HUES64 (cell line): ENCODE results near the gene COL11A2.

Experiments used
- H3K27ac ChIP-seq: 2 replicates; pipeline ENCODE4 v1.7.0; 2013; ENCODE audit warnings: low read depth, low read length, inconsistent platforms
- H3K27me3 ChIP-seq: 2 replicates; pipeline ENCODE4 v1.6.1; 2013; ENCODE audit warnings: mild to moderate bottlenecking, low read length; ENCODE audit not compliant: insufficient read depth
- H3K36me3 ChIP-seq: 2 replicates; pipeline ENCODE4 v1.6.1; 2013; ENCODE audit warnings: mild to moderate bottlenecking, low read length; ENCODE audit not compliant: insufficient read depth
- H3K4me1 ChIP-seq: 2 replicates; pipeline ENCODE4 v1.6.1; 2013; ENCODE audit warnings: mild to moderate bottlenecking, low read length, moderate library complexity; ENCODE audit not compliant: insufficient read depth
- H3K4me3 ChIP-seq: 2 replicates; pipeline ENCODE4 v1.5.1; 2013; ENCODE audit warnings: mild to moderate bottlenecking, low read length, moderate library complexity
- H3K9ac ChIP-seq: 2 replicates; pipeline ENCODE4 v1.6.1; 2013; ENCODE audit warnings: mild to moderate bottlenecking, low read depth, low read length
- H3K9me3 ChIP-seq: 2 replicates; pipeline ENCODE4 v1.6.1; 2013; ENCODE audit warnings: low read depth, low read length; ENCODE audit not compliant: insufficient read depth
- WGBS: fragments of 150-250, 120-280 bp; methylation state at CpG from one replicate; pipeline ENCODE4 v1.1.7; 2013; ENCODE audit warnings: missing lambda C conversion rate; 5-methylcytosine and 5-hydroxymethylcytosine counted together

The COL11A2 gene

GRCh38 chr6:33123181-33123580 is 69.1 kb downstream of the COL11A2 start:
- H3K4me1 ChIP-seq, result peaks cover 40% of the 10 kb centered on the region
- 93% methylated on average over 6 of the region's 6 CpGs for WGBS
- peaks cover 31% of the 10 kb centered on the region for H3K36me3 ChIP-seq
- H3K27me3 ChIP-seq, result no peaks in the 10 kb centered on the region
- H3K4me3 ChIP-seq, result peak overlapping the region; percentile 28
- H3K9me3 ChIP-seq, result peaks cover 25% of the 10 kb centered on the region
- H3K27ac ChIP-seq, result no peak overlapping the region
- H3K9ac ChIP-seq, result no peak overlapping the region

GRCh38 chr6:33120001-33120400 is 72.3 kb downstream of the COL11A2 start:
- Histone ChIP-seq H3K4me1 (peaks cover 41% of the 10 kb centered on the region), H3K4me3 (no peak overlapping the region; the same call in 1 of the 2 replicates), H3K27me3 (peaks cover 12% of the 10 kb centered on the region; the same call in 1 of the 2 replicates), H3K27ac (no peak overlapping the region), H3K9ac (peak overlapping the region; percentile 21; the same call in 1 of the 2 replicates), H3K9me3 (peaks cover 25% of the 10 kb centered on the region), H3K36me3 (peaks cover 24% of the 10 kb centered on the region)
- WGBS, result 65% methylated on average over 3 of the region's 3 CpGs

GRCh38 chr6:33118525-33119123 is 73.6 kb downstream of the COL11A2 start:
- Histone ChIP-seq H3K36me3 (peaks cover 13% of the 10 kb centered on the region), H3K27me3 (peaks cover 12% of the 10 kb centered on the region; the same call in 1 of the 2 replicates), H3K4me1 (peaks cover 36% of the 10 kb centered on the region), H3K27ac (peak overlapping the region; percentile 98), H3K4me3 (peak overlapping the region; percentile 80), H3K9me3 (peaks cover 13% of the 10 kb centered on the region), H3K9ac (peak overlapping the region; percentile 96)
- 0% methylated on average over 3 of the region's 3 CpGs for WGBS

- H3K9ac ChIP-seq, result peak overlapping the region; percentile 96
Measured at GRCh38 chr6:33117811-33118277, 74.4 kb downstream of the COL11A2 start.

GRCh38 chr6:33116841-33117711 is 75.2 kb downstream of the COL11A2 start:
- Histone ChIP-seq H3K9me3 (no peaks in the 10 kb centered on the region), H3K27me3 (peaks cover 12% of the 10 kb centered on the region; the same call in 1 of the 2 replicates), H3K4me1 (peaks cover 36% of the 10 kb centered on the region), H3K36me3 (peaks cover 3% of the 10 kb centered on the region; the same call in 1 of the 2 replicates), H3K27ac (peak overlapping the region; percentile 98), H3K9ac (peak overlapping the region; percentile 96), H3K4me3 (peak overlapping the region; percentile 80)
- 6% methylated on average over 32 of the region's 32 CpGs for WGBS

More at GRCh38 chr6:33117811-33118277, 74.4 kb downstream of the COL11A2 start:
- Histone ChIP-seq H3K36me3 (peaks cover 6% of the 10 kb centered on the region; the same call in 1 of the 2 replicates), H3K27ac (peak overlapping the region; percentile 98), H3K4me3 (peak overlapping the region; percentile 80), H3K27me3 (peaks cover 12% of the 10 kb centered on the region; the same call in 1 of the 2 replicates), H3K4me1 (peaks cover 36% of the 10 kb centered on the region), H3K9me3 (peaks cover 5% of the 10 kb centered on the region; the same call in 1 of the 2 replicates)
- 16% methylated on average over 7 of the region's 9 CpGs for WGBS

- Histone ChIP-seq H3K36me3 (peaks cover 3% of the 10 kb centered on the region; the same call in 1 of the 2 replicates), H3K27me3 (peaks cover 12% of the 10 kb centered on the region; the same call in 1 of the 2 replicates), H3K27ac (peak overlapping the region; percentile 98), H3K4me3 (peak overlapping the region; percentile 80), H3K9ac (peak overlapping the region; percentile 96), H3K9me3 (no peaks in the 10 kb centered on the region), H3K4me1 (peaks cover 35% of the 10 kb centered on the region)
- 5% methylated on average over 6 of the region's 6 CpGs for WGBS
Measured at GRCh38 chr6:33116417-33116816, 75.8 kb downstream of the COL11A2 start.

- Histone ChIP-seq H3K4me1 (peaks cover 15% of the 10 kb centered on the region), H3K4me3 (no peak overlapping the region), H3K27ac (no peak overlapping the region), H3K36me3 (no peaks in the 10 kb centered on the region), H3K9ac (no peak overlapping the region), H3K9me3 (no peaks in the 10 kb centered on the region), H3K27me3 (peaks cover 16% of the 10 kb centered on the region; the same call in 1 of the 2 replicates)
Measured at GRCh38 chr6:33114406-33114805, 77.9 kb downstream of the COL11A2 start.

- Histone ChIP-seq H3K9ac (no peak overlapping the region), H3K27ac (no peak overlapping the region), H3K36me3 (no peaks in the 10 kb centered on the region), H3K4me1 (peaks cover 8% of the 10 kb centered on the region), H3K27me3 (peaks cover 19% of the 10 kb centered on the region; the same call in 1 of the 2 replicates), H3K4me3 (no peak overlapping the region), H3K9me3 (no peaks in the 10 kb centered on the region)
- 80% methylated on average over 7 of the region's 7 CpGs for WGBS
Measured at GRCh38 chr6:33113755-33114154, 78.5 kb downstream of the COL11A2 start.
